Neural cell (in vitro differentiated cells): ENCODE measurements around the gene BAZ2A. TPM values are rescaled to one million over a fixed set of nuclear protein-coding genes. Genes with fewer than 3 reads are reported as not detected.
A peak's percentile ranks its signal among the peaks of the same experiment; 100 is the strongest.

Experiments used
- H2AFZ ChIP-seq: fragments of 200-600, 300-800 bp; sonication (generic), shearing (Covaris generic); 2 replicates; pipeline ENCODE4 v1.6.0; 2014; ENCODE audit warnings: low read depth, mild to moderate bottlenecking, antibody characterized with exemption, low read length, moderate library complexity
- H3F3A ChIP-seq: fragments of 200-600 bp; shearing (Covaris generic); 2 replicates; pipeline ENCODE4 v1.6.1; 2016; ENCODE audit warnings: mild to moderate bottlenecking, moderate library complexity, mixed read lengths, antibody characterized with exemption, low read length; ENCODE audit not compliant: insufficient read depth, poor library complexity, severe bottlenecking
- H3K27ac ChIP-seq: fragments of 200-600, 300-800 bp; sonication (generic), shearing (Covaris generic); 2 replicates; pipeline ENCODE4 v1.5.1; 2014; ENCODE audit warnings: mild to moderate bottlenecking, low read length, moderate library complexity
- H3K27me3 ChIP-seq: fragments of 300-800, 200-600 bp; sonication (generic), shearing (Covaris generic); 2 replicates; pipeline ENCODE4 v1.6.0; 2014; ENCODE audit warnings: mild to moderate bottlenecking, low read depth, low read length, moderate library complexity; ENCODE audit not compliant: insufficient read depth
- H3K36me3 ChIP-seq: fragments of 300-800, 200-600 bp; sonication (generic), shearing (Covaris generic); 2 replicates; pipeline ENCODE4 v1.5.1; 2014; ENCODE audit warnings: mild to moderate bottlenecking, antibody characterized with exemption, low read length, moderate library complexity; ENCODE audit not compliant: insufficient read depth
- H3K4me2 ChIP-seq: fragments of 300-800, 200-600 bp; sonication (generic), shearing (Covaris generic); 2 replicates; pipeline ENCODE4 v1.6.0; 2014; ENCODE audit warnings: mild to moderate bottlenecking, low read length
- H3K4me3 ChIP-seq: fragments of 300-800, 200-600 bp; sonication (generic), shearing (Covaris generic); 2 replicates; pipeline ENCODE4 v1.5.1; 2014; ENCODE audit warnings: mild to moderate bottlenecking, low read length, moderate library complexity
- H3K79me2 ChIP-seq: fragments of 200-600 bp; shearing (Covaris generic); replicated peaks from 2 replicates; pipeline ENCODE4 v1.6.0; 2014; ENCODE audit warnings: mild to moderate bottlenecking, low read length, moderate library complexity; ENCODE audit not compliant: insufficient read depth
- H3K9ac ChIP-seq: fragments of 300-800, 200-600 bp; sonication (generic), shearing (Covaris generic); 2 replicates; pipeline ENCODE4 v1.6.1; 2016; ENCODE audit warnings: mild to moderate bottlenecking, low read length, mixed read lengths
- H3K9me2 ChIP-seq: fragments of 200-600 bp; shearing (Covaris generic); 2 replicates; pipeline ENCODE4 v1.6.1; 2016; ENCODE audit warnings: mild to moderate bottlenecking, low read length, mixed read lengths; ENCODE audit not compliant: insufficient read depth
- H3K9me3 ChIP-seq: fragments of 200-600, 300-800 bp; sonication (generic), shearing (Covaris generic); 2 replicates; pipeline ENCODE4 v1.6.1; 2016; ENCODE audit warnings: mild to moderate bottlenecking, mixed run types, low read length, moderate library complexity, mixed read lengths
- H4K20me1 ChIP-seq: fragments of 200-600 bp; shearing (Covaris generic); 2 replicates; pipeline ENCODE4 v1.6.1; 2016; ENCODE audit warnings: mild to moderate bottlenecking, mixed run types; ENCODE audit not compliant: insufficient read depth
- EP300 ChIP-seq: fragments of 450-650 bp; conservative IDR thresholded peaks from 2 replicates; pipeline ENCODE4 v1.6.1; 2014; ENCODE audit warnings: antibody characterized with exemption, mild to moderate bottlenecking, moderate library complexity; ENCODE audit not compliant: poor library complexity, severe bottlenecking
- EZH2 ChIP-seq: fragments of 200-600, 300-800 bp; shearing (Covaris generic), sonication (generic); IDR thresholded peaks from 2 replicates; pipeline ENCODE4 v1.6.1; 2014; ENCODE audit warnings: antibody characterized with exemption, low read length, borderline replicate concordance, mild to moderate bottlenecking; ENCODE audit not compliant: insufficient read depth, poor library complexity, severe bottlenecking
- MXI1 ChIP-seq: fragments of 450-650 bp; conservative IDR thresholded peaks from 2 replicates; pipeline ENCODE4 v1.6.1; 2014; ENCODE audit warnings: antibody characterized with exemption, mild to moderate bottlenecking; ENCODE audit not compliant: poor library complexity, severe bottlenecking
- POLR2AphosphoS5 ChIP-seq: IDR thresholded peaks from 2 replicates; pipeline ENCODE4 v1.6.1; 2012
- RAD21 ChIP-seq: fragments of 450-650 bp; conservative IDR thresholded peaks from 2 replicates; pipeline ENCODE4 v1.6.1; 2014; ENCODE audit warnings: antibody characterized with exemption, mild to moderate bottlenecking, moderate library complexity
- SMC3 ChIP-seq: fragments of 450-650 bp; conservative IDR thresholded peaks from 2 replicates; pipeline ENCODE4 v1.6.1; 2014; ENCODE audit warnings: antibody characterized with exemption, mild to moderate bottlenecking, moderate library complexity; ENCODE audit not compliant: poor library complexity
- TAF1 ChIP-seq: IDR thresholded peaks from 2 replicates; pipeline ENCODE4 v1.6.1; 2012; ENCODE audit warnings: low read depth
- polyA plus RNA-seq: library from polyadenylated mRNA; depleted of rRNA; stranded (reverse); fragments of >200 nt; gene quantifications from 2 replicates; pipeline ENCODE4 v1.2.3, GENCODE V29; 2014
- TF ChIP-seq, protein P1 (sequence below): IDR thresholded peaks from 2 replicates; pipeline ENCODE4 v1.6.1; 2012; ENCODE audit warnings: borderline replicate concordance
- TF ChIP-seq, protein P2 (sequence below): fragments of 450-650 bp; IDR thresholded peaks from 2 replicates; pipeline ENCODE4 v1.5.1; 2014; ENCODE audit warnings: antibody characterized with exemption, mild to moderate bottlenecking, moderate library complexity; ENCODE audit not compliant: poor library complexity, severe bottlenecking

Gene BAZ2A
- polyA plus RNA-seq, 1 donor from 2014 or later = 13.8 TPM

DNA sequence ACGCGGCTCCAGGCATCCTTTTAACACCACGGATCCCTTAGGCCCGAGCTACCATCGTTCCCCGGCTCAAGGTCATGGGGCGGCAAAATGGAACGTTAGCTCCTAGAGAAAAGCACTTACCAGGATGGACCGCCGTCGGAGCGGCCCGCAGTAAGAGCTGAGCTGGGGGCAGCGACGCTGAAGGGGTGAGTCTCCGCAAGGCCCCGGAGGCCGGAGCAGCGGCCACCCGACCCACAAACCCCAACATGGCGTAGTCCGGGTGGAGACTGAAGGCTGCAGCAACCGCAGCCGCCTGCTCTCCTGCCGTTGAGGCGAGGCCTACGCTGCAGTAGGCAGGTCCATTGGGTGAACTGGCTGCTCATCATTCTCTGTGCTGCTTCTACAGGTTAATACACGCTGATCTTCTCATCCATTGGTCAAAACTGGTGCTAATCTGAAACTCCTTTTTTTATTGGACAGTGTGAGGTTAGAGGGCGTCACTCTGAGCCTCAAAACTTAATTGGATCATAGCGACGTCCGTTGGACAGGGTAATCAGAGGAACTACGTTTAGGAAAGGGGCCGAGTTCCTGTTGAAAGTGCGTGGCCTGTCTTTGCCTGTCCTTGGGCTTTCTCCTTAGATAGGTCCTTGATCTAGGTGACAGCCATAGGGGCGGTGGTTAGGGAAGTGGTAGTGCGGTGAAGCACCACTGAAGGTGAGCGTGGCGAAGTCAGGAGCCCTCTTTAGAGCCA is 15.8 kb upstream of the BAZ2A start, which contains the start of gene ATP5F1B:
Gene ATP5F1B, minus strand, starts transcription at position 268 of the 730 bp plus-strand sequence. Its CDS starts 21 bp downstream, at position 247.
- Histone ChIP-seq H3K36me3 (peaks cover 13% of the 10 kb centered on the region), H4K20me1 (no peaks in the 10 kb centered on the region), H3K4me2 (peak within 1 kb of the TSS; percentile 99), H3K27ac (peak within 1 kb of the TSS; percentile 98), H3K27me3 (no peaks in the 10 kb centered on the region), H3F3A (no peaks in the 10 kb centered on the region), H3K9me3 (no peaks in the 10 kb centered on the region), H3K9ac (peak within 1 kb of the TSS; percentile 99), H3K79me2 (peaks cover 36% of the 10 kb centered on the region), H3K9me2 (no peaks in the 10 kb centered on the region), H2AFZ (peak within 1 kb of the TSS; percentile 90), H3K4me3 (peak within 1 kb of the TSS; percentile 90)
- no peak for TF ChIP-seq EP300
- TF ChIP-seq SMC3 = no peak
- peak; percentile 81 for TF ChIP-seq MXI1
- TF ChIP-seq, protein P1, sequence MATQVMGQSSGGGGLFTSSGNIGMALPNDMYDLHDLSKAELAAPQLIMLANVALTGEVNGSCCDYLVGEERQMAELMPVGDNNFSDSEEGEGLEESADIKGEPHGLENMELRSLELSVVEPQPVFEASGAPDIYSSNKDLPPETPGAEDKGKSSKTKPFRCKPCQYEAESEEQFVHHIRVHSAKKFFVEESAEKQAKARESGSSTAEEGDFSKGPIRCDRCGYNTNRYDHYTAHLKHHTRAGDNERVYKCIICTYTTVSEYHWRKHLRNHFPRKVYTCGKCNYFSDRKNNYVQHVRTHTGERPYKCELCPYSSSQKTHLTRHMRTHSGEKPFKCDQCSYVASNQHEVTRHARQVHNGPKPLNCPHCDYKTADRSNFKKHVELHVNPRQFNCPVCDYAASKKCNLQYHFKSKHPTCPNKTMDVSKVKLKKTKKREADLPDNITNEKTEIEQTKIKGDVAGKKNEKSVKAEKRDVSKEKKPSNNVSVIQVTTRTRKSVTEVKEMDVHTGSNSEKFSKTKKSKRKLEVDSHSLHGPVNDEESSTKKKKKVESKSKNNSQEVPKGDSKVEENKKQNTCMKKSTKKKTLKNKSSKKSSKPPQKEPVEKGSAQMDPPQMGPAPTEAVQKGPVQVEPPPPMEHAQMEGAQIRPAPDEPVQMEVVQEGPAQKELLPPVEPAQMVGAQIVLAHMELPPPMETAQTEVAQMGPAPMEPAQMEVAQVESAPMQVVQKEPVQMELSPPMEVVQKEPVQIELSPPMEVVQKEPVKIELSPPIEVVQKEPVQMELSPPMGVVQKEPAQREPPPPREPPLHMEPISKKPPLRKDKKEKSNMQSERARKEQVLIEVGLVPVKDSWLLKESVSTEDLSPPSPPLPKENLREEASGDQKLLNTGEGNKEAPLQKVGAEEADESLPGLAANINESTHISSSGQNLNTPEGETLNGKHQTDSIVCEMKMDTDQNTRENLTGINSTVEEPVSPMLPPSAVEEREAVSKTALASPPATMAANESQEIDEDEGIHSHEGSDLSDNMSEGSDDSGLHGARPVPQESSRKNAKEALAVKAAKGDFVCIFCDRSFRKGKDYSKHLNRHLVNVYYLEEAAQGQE = peak; percentile 96
- TF ChIP-seq, protein P2, sequence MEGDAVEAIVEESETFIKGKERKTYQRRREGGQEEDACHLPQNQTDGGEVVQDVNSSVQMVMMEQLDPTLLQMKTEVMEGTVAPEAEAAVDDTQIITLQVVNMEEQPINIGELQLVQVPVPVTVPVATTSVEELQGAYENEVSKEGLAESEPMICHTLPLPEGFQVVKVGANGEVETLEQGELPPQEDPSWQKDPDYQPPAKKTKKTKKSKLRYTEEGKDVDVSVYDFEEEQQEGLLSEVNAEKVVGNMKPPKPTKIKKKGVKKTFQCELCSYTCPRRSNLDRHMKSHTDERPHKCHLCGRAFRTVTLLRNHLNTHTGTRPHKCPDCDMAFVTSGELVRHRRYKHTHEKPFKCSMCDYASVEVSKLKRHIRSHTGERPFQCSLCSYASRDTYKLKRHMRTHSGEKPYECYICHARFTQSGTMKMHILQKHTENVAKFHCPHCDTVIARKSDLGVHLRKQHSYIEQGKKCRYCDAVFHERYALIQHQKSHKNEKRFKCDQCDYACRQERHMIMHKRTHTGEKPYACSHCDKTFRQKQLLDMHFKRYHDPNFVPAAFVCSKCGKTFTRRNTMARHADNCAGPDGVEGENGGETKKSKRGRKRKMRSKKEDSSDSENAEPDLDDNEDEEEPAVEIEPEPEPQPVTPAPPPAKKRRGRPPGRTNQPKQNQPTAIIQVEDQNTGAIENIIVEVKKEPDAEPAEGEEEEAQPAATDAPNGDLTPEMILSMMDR = peak; percentile 50
- TF ChIP-seq TAF1 = peak; percentile 98
- no peak for TF ChIP-seq EZH2
- TF ChIP-seq POLR2AphosphoS5 = peak; percentile 94
- peak; percentile 18 for TF ChIP-seq RAD21

DNA sequence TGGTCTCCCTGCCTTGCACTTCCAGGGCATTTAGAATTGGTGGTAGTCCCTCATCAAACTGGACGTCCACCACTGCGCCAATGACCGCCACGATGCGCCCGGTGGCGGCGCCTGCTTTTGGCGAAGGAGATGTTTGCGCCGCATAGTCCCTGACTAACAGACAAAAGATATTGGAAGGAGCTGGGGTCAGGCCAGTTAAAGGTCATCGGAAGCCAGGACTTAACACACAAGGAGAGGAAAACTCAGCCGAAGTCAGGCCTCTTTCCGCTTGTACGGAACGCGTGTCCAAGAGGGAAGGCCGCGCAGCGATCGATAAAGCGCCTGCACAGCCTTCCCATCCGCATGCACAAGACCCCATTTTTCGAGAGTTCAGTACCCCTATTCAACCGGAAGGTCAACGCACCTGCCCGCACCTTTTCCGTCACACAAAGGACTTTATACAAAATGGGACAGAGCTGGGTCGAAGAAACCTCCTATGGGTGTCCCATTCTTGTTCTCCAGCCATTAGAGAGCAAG is 15.1 kb upstream of the BAZ2A start:
- Histone ChIP-seq H3F3A (no peaks in the 10 kb centered on the region), H4K20me1 (no peaks in the 10 kb centered on the region), H3K27me3 (no peaks in the 10 kb centered on the region), H3K4me3 (peak overlapping the region; percentile 90), H3K9me3 (no peaks in the 10 kb centered on the region), H3K4me2 (peak overlapping the region; percentile 99), H3K27ac (peak overlapping the region; percentile 98), H3K79me2 (peaks cover 36% of the 10 kb centered on the region), H3K9me2 (no peaks in the 10 kb centered on the region), H3K36me3 (peaks cover 13% of the 10 kb centered on the region), H3K9ac (peak overlapping the region; percentile 99), H2AFZ (peak overlapping the region; percentile 90)
- TF ChIP-seq, protein P2 = no peak
- TF ChIP-seq POLR2AphosphoS5 (no peak), SMC3 (no peak), EZH2 (no peak), TAF1 (no peak), EP300 (no peak), RAD21 (no peak), MXI1 (no peak)
- TF ChIP-seq, protein P1 = no peak
